B cell (primary cell): ENCODE results near the gene YY1. TPM values are rescaled to one million over a fixed set of nuclear protein-coding genes. Genes with fewer than 3 reads are reported as not detected.

Experiments used
- ATAC-seq: fragments of 200-7000 bp; cut with Tn5 transposase; one replicate; pipeline ENCODE4 v1.10.0; 2021; ENCODE audit warnings: low read depth, mild to moderate bottlenecking, moderate number of reproducible peaks, moderate library complexity
- CTCF ChIA-PET: fragments of 350-600 bp; sonication (Branson Sonifier 250); formaldehyde crosslinking; loops from one replicate; lab custom pipeline; 2021; ENCODE audit warnings: antibody characterized with exemption, inconsistent platforms; lab: Charles Lee
- POLR2A ChIA-PET: fragments of 350-600 bp; sonication (Branson Sonifier 250); formaldehyde crosslinking; loops from one replicate; lab custom pipeline; 2021; ENCODE audit warnings: antibody characterized with exemption; lab: Charles Lee
- DNase-seq: peaks from one replicate; pipeline ENCODE4 v3.0.0; 2013
- H2AFZ ChIP-seq: 2 replicates; pipeline ENCODE4 v1.6.1; 2012; ENCODE audit warnings: mild to moderate bottlenecking, low read depth, low read length; ENCODE audit not compliant: insufficient read depth, poor library complexity, severe bottlenecking
- H3K27ac ChIP-seq, 2 donors: 1 replicate in 1 of 2; 2 replicates in 1 of 2; pipeline ENCODE4 v1.5.1; 2012 to 2013; ENCODE audit warnings: low read length in 2 of 2, mild to moderate bottlenecking in 2 of 2, moderate library complexity in 1 of 2
- H3K27me3 ChIP-seq, 4 experiments: fragments of 200-600 bp in 1 of 4; sonication (generic) in 1 of 4; replicated peaks in 1 of 4; 1 replicate in 2 of 4; 2 replicates in 2 of 4; pipeline versions ENCODE4 v1.6.1 to v1.7.0; 2013 to 2016; ENCODE audit warnings: low read length in 3 of 4, mild to moderate bottlenecking in 2 of 4, mixed read lengths in 1 of 4, moderate library complexity in 1 of 4; ENCODE audit not compliant: insufficient read depth in 4 of 4, control insufficient read depth in 3 of 4; ENCODE audit errors: control extremely low read depth in 1 of 4
- H3K36me3 ChIP-seq, 2 experiments: replicated peaks in 1 of 2; 1 replicate in 1 of 2; 2 replicates in 1 of 2; pipeline versions ENCODE4 v1.6.1 to v1.7.1; 2013; ENCODE audit warnings: low read length in 1 of 2; ENCODE audit not compliant: insufficient read depth in 2 of 2, control insufficient read depth in 1 of 2; ENCODE audit errors: control extremely low read depth in 1 of 2, extremely low read depth in 1 of 2
- H3K4me1 ChIP-seq, 2 donors: fragments of 200-600 bp in 1 of 2; sonication (generic) in 1 of 2; 1 replicate in 1 of 2; 2 replicates in 1 of 2; pipeline versions ENCODE4 v1.5.1 to v1.6.1; 2013 to 2017; ENCODE audit warnings: low read length in 2 of 2; ENCODE audit not compliant: control insufficient read depth in 2 of 2, insufficient read depth in 2 of 2
- H3K4me2 ChIP-seq: replicated peaks from 2 replicates; pipeline ENCODE3; 2012; ENCODE audit warnings: mild to moderate bottlenecking, low read depth, low read length; ENCODE audit not compliant: poor library complexity, severe bottlenecking
- H3K4me3 ChIP-seq, 5 experiments: fragments of 200-600 bp in 1 of 5; sonication (generic) in 1 of 5; 1 replicate in 3 of 5; 2 replicates in 2 of 5; pipeline versions ENCODE4 v1.5.1 to v1.7.0; 2011 to 2016; ENCODE audit warnings: low read length in 4 of 5, mild to moderate bottlenecking in 4 of 5, low read depth in 2 of 5, control low read depth in 1 of 5, moderate library complexity in 1 of 5; ENCODE audit not compliant: insufficient read depth in 1 of 5; ENCODE audit errors: control extremely low read depth in 1 of 5, extremely low read depth in 1 of 5
- H3K79me2 ChIP-seq: fragments of 200-600 bp; sonication (generic); one replicate; pipeline ENCODE4 v1.6.0; 2016; ENCODE audit warnings: low read length; ENCODE audit not compliant: control insufficient read depth, insufficient read depth
- H3K9ac ChIP-seq: fragments of 200-600 bp; sonication (generic); 2 replicates; pipeline ENCODE4 v1.6.1; 2017; ENCODE audit warnings: mild to moderate bottlenecking, low read length, moderate library complexity
- H3K9me3 ChIP-seq, 3 donors: one replicate each; pipeline versions ENCODE4 v1.6.1 to v1.7.1; 2013; ENCODE audit warnings: low read length in 2 of 3; ENCODE audit not compliant: control insufficient read depth in 2 of 3, insufficient read depth in 1 of 3; ENCODE audit errors: control extremely low read depth in 1 of 3
- H4K20me1 ChIP-seq: 2 replicates; pipeline ENCODE4 v1.6.0; 2012; ENCODE audit warnings: mild to moderate bottlenecking, low read length; ENCODE audit not compliant: insufficient read depth, control insufficient read depth, poor library complexity, severe bottlenecking
- H3K27ac Mint-ChIP-seq: one replicate; pipeline ENCODE4 v1.8.0; 2021; ENCODE audit warnings: mixed read lengths
- H3K27me3 Mint-ChIP-seq: one replicate; pipeline ENCODE4 v1.8.0; 2021; ENCODE audit warnings: mixed read lengths
- H3K4me1 Mint-ChIP-seq: one replicate; pipeline ENCODE4 v1.8.0; 2021; ENCODE audit warnings: mixed read lengths
- H3K4me3 Mint-ChIP-seq: one replicate; pipeline ENCODE4 v1.8.0; 2021; ENCODE audit warnings: mixed read lengths
- H3K9me3 Mint-ChIP-seq: one replicate; pipeline ENCODE4 v1.8.0; 2022; ENCODE audit warnings: mixed read lengths; ENCODE audit not compliant: insufficient read depth
- EZH2 ChIP-seq: IDR thresholded peaks from 2 replicates; pipeline ENCODE4 v1.6.1; 2012; ENCODE audit warnings: borderline replicate concordance, low read depth, mild to moderate bottlenecking, moderate library complexity, low read length; ENCODE audit not compliant: insufficient read depth, poor library complexity, severe bottlenecking
- WGBS: methylation state at CpG from one replicate; pipeline ENCODE4 v1.1.5; 2013; ENCODE audit warnings: missing lambda C conversion rate; ENCODE audit not compliant: insufficient coverage; 5-methylcytosine and 5-hydroxymethylcytosine counted together
- intact Hi-C: fragments of 100-400 bp; cut with micrococcal nuclease; formaldehyde crosslinking; loops from one replicate; pipeline ENCODE4 v1.10.0; 2022
- polyA plus RNA-seq: library from polyadenylated mRNA; depleted of rRNA; stranded (reverse); fragments of >200 nt; gene quantifications from 2 replicates; pipeline ENCODE4 v1.2.3, GENCODE V29; 2012
- total RNA-seq, 2 donors: library from RNA; stranded (reverse); fragments of 120-200 nt in 1 of 2; gene quantifications; 1 replicate in 1 of 2; 2 replicates in 1 of 2; pipeline versions ENCODE4 v1.2.3 to v1.2.4, GENCODE V29; 2013 to 2022
- TF ChIP-seq, protein P1 (sequence below): fragments of 200-600 bp; IDR thresholded peaks from one replicate; pipeline ENCODE4 v1.8.0; 2022; ENCODE audit warnings: antibody characterized with exemption, mild to moderate bottlenecking

The YY1 gene
- total and polyA plus RNA-seq, 2 donors (not counting 1 experiment from before 2014, with no cell fraction given): 24.0 to 91.4 TPM

DNA sequence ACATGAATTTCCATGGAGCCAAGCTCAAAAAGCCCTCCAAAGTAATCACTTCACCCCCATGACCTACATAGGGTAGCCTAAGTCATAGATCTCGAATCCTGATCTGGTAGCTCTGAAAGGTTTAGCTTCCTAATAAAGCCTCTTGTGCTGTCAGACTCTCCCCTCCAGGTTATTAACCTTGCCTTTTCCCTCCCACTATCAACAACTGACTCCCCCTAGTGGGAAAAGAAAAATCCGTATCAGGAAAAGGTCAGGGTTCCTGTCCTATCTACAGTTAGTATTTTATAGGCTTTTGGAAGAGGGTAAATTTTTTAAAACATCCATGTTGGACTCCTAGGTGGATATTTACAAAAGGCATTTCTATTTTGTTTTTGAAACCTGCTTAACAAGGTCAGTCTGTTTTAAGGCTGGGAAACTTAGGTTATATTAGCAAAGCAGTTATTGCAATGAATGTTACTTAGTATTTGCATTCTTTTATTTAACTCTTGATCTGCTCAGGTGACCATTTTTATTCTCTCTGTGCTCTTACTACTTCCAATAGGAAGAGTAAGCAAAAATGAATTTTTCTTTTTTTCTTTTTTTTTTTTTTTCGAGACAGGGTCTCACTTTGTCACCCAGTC, 8.0 kb downstream of the YY1 start:
- Histone ChIP-seq H3K79me2 (peaks cover 100% of the 10 kb centered on the region), H3K4me1 (peaks cover 48 to 60% of the 10 kb centered on the region in 2 donors), H3K4me3 (no peak overlapping the region), H3K9ac (no peak overlapping the region), H3K36me3 (peaks cover 0 to 4% of the 10 kb centered on the region in 2 experiments), H3K9me3 (no peaks in the 10 kb centered on the region), H3K27me3 (no peaks in the 10 kb centered on the region), H3K27ac (peak overlapping the region; percentile 10 to 52), H4K20me1 (peaks cover 74% of the 10 kb centered on the region), H2AFZ (no peak overlapping the region), H3K4me2 (peak overlapping the region; percentile 21)
- ATAC-seq (peak; percentile 48), DNase-seq (peak; percentile 55)
- intact Hi-C loops: no loop called here
- H3K27ac Mint-ChIP-seq: peak overlapping the region; percentile 84
- CTCF ChIA-PET: interaction anchor here (0.6 to 2.3 kb wide), 8 partner anchors 11 to 1199 kb away, joined by 3 to 7 read pairs (median 4); no protein-coding TSS in a partner anchor
- WGBS: 0% methylated on average over 1 of the region's 3 CpGs
- no peaks in the 10 kb centered on the region for H3K27me3 Mint-ChIP-seq
- H3K4me3 Mint-ChIP-seq: peak overlapping the region; percentile 39
- no peaks in the 10 kb centered on the region for H3K9me3 Mint-ChIP-seq
- POLR2A ChIA-PET: interaction anchor here (0.6 to 0.7 kb wide), 2 partner anchors 32 to 59 kb away, joined by 4 read pairs; no protein-coding TSS in a partner anchor
- H3K4me1 Mint-ChIP-seq: peaks cover 68% of the 10 kb centered on the region
- no peak for TF ChIP-seq EZH2
- TF ChIP-seq, protein P1, sequence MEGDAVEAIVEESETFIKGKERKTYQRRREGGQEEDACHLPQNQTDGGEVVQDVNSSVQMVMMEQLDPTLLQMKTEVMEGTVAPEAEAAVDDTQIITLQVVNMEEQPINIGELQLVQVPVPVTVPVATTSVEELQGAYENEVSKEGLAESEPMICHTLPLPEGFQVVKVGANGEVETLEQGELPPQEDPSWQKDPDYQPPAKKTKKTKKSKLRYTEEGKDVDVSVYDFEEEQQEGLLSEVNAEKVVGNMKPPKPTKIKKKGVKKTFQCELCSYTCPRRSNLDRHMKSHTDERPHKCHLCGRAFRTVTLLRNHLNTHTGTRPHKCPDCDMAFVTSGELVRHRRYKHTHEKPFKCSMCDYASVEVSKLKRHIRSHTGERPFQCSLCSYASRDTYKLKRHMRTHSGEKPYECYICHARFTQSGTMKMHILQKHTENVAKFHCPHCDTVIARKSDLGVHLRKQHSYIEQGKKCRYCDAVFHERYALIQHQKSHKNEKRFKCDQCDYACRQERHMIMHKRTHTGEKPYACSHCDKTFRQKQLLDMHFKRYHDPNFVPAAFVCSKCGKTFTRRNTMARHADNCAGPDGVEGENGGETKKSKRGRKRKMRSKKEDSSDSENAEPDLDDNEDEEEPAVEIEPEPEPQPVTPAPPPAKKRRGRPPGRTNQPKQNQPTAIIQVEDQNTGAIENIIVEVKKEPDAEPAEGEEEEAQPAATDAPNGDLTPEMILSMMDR: no peak
